HFF-Myc (cell line): ENCODE measurements around the gene CXCR6.

Experiments used
- DNase-seq: peaks from one replicate; pipeline ENCODE4 v3.0.0-alpha.2; 2011; ENCODE audit warnings: low read depth; ENCODE audit errors: extremely low read depth
- H3K4me3 ChIP-seq: replicated peaks from 2 replicates; pipeline ENCODE4 v1.5.1; 2011; ENCODE audit warnings: low read depth, mild to moderate bottlenecking, control low read depth, low read length
- CTCF ChIP-seq: IDR thresholded peaks from 2 replicates; pipeline ENCODE4 v1.5.1; 2012; ENCODE audit warnings: mild to moderate bottlenecking, low read depth, low read length, control low read depth; ENCODE audit errors: missing control alignments

Gene CXCR6

GRCh38 chr3:45958321-45958791 is 15.1 kb downstream of the CXCR6 start:
- DNase-seq: no peak
- no peak for TF ChIP-seq CTCF
- no peak overlapping the region for H3K4me3 ChIP-seq

- DNase-seq: no peak
- no peak for TF ChIP-seq CTCF
- no peak overlapping the region for H3K4me3 ChIP-seq
Observed at GRCh38 chr3:45959201-45959600, 15.9 kb downstream of the CXCR6 start.

GRCh38 chr3:45960289-45960688 is 17.0 kb downstream of the CXCR6 start:
- no peak for TF ChIP-seq CTCF
- H3K4me3 ChIP-seq: no peak overlapping the region
- no peak for DNase-seq

DNA sequence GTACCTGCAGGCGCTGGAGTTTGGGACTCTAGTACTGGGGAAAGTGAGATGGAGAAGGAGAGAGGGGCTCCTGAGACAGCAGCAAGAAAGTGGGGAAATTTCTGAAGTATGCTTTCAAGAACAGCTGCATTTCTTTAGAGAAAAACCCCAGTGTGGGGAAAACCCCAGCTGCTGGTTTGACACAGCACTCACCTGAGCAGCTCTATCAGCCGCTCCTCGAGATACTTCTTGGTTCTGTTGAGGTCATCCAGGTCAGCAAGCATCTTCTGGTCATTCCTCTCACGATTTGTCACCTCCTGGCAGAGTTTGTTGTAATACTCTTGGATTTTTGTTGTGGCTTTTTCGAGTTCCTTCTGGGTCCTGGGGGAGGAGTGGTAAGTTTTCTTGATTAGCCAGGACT is 18.8 kb downstream of the CXCR6 start:
- no peak for DNase-seq
- H3K4me3 ChIP-seq: no peak overlapping the region
- TF ChIP-seq CTCF: no peak

GRCh38 chr3:45964139-45964538 is 20.9 kb downstream of the CXCR6 start:
- H3K4me3 ChIP-seq: no peak overlapping the region
- TF ChIP-seq CTCF: no peak
- no peak for DNase-seq

DNA sequence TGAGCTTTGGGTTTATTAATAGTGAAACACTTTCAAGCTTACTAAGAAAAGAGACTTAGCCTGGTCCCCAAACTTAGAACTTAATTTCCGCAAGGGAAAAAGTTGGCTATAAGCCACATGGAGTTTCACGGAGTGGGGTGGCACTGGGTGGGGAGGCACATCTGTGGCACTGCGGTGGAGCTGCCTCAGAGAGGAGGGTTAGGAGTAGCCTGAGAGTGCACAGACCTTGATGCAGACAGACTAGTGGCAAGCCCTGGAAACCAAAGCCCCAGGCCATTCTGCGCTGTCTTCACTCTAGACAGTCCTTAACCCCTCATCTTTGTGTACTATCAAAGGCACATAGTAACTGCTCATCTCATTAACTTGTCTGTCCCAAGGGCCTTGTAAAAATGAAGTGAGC is 22.0 kb downstream of the CXCR6 start:
- no peak for TF ChIP-seq CTCF
- DNase-seq: no peak
- H3K4me3 ChIP-seq: no peak overlapping the region

DNA sequence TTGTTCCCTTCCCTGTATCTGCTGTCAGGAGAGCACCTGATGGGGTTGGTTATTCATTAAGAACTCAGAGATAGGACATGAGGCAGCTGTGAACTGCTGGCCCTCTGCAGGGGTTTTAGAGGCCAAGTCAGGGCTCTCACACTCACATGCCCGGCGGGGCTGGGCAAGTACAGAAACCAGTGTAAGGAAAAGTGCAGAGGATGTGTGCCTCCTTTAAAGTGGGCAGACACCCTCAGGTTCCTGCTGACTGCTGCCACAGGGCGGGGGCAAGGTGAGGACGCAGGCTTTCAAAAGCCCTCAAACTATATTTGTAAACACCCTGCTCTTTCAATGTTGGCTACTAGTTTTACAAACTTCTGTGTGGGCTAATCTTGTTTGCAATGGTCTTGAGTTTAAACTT is 22.4 kb downstream of the CXCR6 start:
- TF ChIP-seq CTCF: no peak
- no peak overlapping the region for H3K4me3 ChIP-seq
- DNase-seq: no peak
